ENCODE data around the gene OLFM1. TPM values are rescaled to one million over a fixed set of nuclear protein-coding genes. Genes with fewer than 3 reads are reported as not detected.
"Not testable (repeated sequence)": the region's sequence is repeated elsewhere in the genome, so short reads cannot be mapped to it uniquely, and the experiment has no call there.

The OLFM1 gene
- total RNA-seq, 1 donor from 2014 or later: 40.7 TPM

DNA sequence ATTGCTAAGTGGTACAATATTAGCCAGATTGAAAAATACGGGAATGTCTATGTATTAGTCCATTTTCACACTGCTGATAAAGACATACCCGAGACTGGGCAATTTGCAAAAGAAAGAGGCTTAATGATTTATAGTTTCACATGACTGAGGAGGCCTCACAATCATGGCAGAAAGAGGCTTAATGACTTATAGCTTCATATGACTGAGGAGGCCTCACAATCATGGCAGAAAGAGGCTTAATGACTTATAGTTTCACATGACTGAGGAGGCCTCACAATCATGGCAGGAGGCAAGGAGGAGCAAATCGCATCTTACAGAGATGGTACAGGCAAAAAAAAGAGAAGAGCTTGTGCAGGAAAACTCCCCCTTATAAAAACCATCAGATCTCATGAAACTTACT is 32.3 kb upstream of the OLFM1 start:
- ATAC-seq (no peak), DNase-seq (ENCODE audit: low spot score) (no peak)
- intact Hi-C loops (cut with DNase I): no loop called here

DNA sequence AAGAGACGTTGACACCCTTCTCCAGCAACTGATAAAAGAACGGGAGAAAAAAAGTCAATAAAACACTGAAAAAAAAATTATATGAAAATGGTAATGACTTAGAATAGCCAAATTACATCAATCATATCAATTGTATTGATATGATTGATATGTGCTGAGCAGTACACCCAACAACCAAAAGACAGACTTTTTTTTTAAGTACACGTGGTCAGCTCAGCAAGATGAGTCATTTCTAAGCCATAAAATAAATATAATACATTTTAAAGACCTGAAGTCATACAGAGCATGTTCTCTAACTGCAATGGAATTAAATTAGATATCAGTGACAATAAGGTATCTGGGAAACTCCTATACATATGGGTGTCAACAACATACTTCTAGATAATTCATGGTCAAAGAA is 30.9 kb upstream of the OLFM1 start:
- intact Hi-C loops (cut with DNase I): no loop called here
- no peak for ATAC-seq

DNA sequence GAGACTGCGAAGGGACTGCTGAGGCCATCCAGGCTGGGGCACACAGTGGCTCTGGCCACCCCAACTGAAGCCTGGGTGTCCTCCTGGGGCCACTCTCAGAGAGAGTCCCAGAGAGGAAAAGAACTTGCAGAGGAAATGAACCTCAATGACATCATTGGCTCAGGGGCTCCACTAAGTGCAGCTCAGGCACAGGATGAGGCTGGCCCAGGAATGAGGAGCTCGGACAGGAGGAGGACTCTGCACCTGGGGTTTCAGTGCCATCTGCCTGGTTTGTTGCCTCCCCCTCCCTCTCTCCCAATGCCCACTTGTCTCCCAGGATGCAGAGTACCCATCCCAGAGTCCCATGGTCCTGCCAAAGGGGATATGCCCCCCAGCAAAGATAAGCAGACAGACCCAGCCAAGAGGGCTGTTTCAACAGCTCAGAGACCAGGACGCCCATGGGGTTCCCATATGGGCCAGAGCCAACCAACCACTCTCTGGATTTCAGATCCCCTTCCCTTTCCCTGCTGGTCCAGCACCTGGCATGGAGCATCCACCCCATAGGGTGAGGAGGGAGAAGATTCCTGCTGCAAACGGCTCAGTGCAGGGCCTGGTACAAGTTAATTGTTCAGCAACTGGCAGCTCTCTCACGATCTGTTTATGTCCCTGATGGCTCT is 26.9 kb upstream of the OLFM1 start:
- intact Hi-C loops (cut with DNase I): no loop called here
- DNase-seq (ENCODE audit: low spot score): peak; percentile 42
- ATAC-seq: no peak

More for the DNA sequence above, 30.9 kb upstream of the OLFM1 start:
- no peak for DNase-seq (ENCODE audit: low spot score)

GRCh38 chr9:135061441-135061840 is 26.0 kb upstream of the OLFM1 start:
- intact Hi-C loops (cut with DNase I): no loop called here
- DNase-seq (ENCODE audit: low spot score) (peak; percentile 27), ATAC-seq (no peak)

DNA sequence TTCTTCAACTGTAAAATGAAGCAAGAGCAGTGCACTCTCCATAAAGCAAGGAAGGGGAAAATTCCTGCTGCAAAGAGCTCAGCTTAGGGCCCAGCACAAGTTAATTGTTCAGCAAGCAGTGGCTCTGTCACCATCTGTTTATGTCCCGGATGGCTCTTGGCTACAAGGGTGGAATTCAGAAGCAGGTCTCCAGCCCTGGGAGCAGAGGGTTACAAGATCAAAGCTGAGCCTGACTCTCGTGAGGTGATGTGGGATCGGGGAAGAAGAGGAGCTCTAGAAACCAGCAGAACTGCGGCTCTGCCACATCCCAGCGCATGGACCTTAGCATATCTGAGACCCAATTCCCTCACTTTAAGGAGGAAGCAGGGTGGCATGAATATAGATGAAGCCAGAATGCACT is 25.2 kb upstream of the OLFM1 start:
- intact Hi-C loops (cut with DNase I): no loop called here
- DNase-seq (ENCODE audit: low spot score) (no peak), ATAC-seq (no peak)

DNA sequence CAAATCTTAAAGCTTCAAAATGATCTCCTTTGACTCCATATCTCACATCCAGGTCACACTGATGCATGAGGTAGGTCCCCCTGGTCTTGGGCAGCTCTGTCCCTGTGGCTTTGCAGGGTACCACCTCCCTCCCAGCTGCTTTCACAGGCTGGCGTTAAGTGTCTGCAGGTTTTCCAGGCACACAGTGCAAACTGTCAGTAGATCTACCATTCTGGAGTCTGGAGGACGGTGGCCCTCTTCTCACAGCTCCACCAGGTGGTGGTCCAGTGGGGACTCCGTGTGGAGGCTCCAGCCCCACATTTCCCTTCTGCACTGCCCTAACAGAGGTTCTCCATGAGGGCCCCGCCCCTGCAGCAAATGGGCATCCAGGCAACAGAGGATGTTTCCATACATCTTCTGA is 24.0 kb upstream of the OLFM1 start:
- intact Hi-C loops (cut with DNase I); DNase-seq (ENCODE audit: low spot score); ATAC-seq: not testable (repeated sequence)

DNA sequence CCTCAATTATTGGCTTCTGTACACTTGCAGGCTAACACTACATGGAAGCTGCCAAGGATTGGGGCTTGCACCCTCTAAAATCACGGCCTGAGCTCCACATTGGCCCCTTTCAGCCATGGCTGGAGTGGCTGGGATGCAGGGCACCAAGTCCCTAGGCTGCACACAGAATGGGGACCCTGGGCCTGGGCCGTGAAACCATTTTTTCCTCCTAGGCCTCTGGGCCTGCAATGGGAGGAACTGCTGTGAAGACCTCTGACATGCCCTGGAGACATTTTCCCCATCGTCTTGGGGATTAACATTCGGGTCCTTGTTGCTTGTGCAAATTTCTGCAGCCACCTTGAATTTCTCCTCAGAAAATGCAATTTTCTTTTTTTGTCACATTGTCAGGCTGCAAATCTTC is 23.6 kb upstream of the OLFM1 start:
- DNase-seq (ENCODE audit: low spot score); ATAC-seq; intact Hi-C loops (cut with DNase I): not testable (repeated sequence)

GRCh38 chr9:135065151-135065550 is 22.3 kb upstream of the OLFM1 start:
- DNase-seq (ENCODE audit: low spot score): peak; percentile 34
- no peak for ATAC-seq
- intact Hi-C loops (cut with DNase I): no loop called here

- no peak for ATAC-seq
- intact Hi-C loops (cut with DNase I): no loop called here
- no peak for DNase-seq (ENCODE audit: low spot score)
Measured at GRCh38 chr9:135065804-135066203, 21.7 kb upstream of the OLFM1 start.

DNA sequence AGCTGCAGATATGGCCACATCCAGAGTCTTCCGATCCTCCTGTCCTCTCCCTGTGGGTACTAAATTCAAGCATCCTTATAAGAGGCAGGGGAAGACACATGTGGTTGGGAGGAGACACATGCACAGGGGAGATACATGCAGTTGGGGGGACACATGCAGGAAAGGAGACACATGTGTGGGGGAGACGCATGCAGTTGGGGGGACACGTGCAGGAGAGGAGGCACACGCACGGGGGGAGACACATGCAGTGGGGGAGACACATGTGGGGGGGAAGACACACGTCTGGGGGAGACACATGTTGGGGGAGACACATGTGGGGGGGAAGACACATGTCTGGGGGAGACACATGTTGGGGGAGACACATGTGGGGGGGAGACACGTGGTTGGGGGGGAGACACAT is 21.2 kb upstream of the OLFM1 start:
- no peak for ATAC-seq
- intact Hi-C loops (cut with DNase I): no loop called here
- DNase-seq (ENCODE audit: low spot score): no peak

DNA sequence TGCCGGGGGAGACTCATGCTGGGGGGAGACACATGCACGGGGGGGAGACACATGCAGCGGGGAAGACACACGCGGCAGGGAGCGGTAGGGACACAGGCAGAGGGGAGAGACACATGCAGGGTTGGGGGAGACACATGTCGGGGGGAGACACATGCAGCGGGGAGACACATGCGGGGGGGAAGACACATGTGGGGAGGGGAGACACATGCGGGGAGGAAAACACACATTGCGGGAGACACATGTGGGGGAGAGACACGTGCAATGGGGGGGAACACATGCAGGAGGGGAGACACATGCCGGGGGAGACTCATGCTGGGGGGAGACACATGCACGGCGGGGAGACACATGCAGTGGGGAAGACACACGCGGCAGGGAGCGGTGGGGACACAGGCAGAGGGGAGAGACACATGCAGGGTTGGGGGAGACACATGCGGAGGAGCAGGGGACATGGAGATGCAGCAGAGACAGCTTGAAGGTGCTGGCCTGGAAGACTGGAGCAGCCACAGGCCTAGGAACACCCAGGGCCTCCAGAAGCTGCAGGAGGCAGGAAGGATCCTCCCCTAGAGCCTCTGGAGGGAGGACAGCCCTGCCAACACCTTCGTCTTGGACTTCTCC is 20.3 kb upstream of the OLFM1 start:
- no peak for ATAC-seq
- intact Hi-C loops (cut with DNase I): no loop called here
- DNase-seq (ENCODE audit: low spot score): peak; percentile 28

DNA sequence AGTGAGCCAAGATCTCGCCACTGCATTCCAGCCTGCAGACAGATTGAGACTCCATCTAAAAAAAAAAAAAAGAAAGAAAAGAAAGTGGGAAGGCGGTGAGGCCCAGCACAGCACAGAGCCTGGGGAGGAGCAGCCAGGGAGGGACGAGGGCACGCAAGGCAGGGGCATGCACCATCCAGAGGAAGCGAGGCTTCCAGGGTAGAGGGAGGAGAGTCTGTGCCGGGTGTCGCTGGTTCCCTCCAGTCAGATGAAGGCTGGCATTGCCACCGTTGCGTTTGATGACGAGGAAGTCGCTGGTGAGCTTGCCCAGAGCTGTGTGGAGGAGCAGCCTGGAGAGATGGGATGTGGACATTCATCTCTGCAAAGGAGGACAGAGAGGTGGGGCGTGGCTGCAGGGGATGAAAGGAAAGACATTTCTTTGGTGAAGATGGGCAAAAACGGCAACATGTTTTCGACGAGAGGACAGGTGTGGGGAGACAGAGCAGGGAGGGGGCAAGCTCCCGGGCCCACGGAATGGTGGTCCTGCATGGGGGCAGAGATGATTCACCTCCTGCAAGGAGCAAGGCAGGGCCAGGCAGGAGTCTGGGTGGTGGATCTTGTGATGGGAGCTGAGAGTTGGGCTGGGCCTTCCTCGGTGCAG is 18.6 kb upstream of the OLFM1 start:
- intact Hi-C loops (cut with DNase I): no loop called here
- DNase-seq (ENCODE audit: low spot score): peak; percentile 39
- no peak for ATAC-seq

- intact Hi-C loops (cut with DNase I): no loop called here
- peak; percentile 42 for DNase-seq (ENCODE audit: low spot score)
- ATAC-seq: no peak
Measured at GRCh38 chr9:135069558-135070197, 17.8 kb upstream of the OLFM1 start.

DNA sequence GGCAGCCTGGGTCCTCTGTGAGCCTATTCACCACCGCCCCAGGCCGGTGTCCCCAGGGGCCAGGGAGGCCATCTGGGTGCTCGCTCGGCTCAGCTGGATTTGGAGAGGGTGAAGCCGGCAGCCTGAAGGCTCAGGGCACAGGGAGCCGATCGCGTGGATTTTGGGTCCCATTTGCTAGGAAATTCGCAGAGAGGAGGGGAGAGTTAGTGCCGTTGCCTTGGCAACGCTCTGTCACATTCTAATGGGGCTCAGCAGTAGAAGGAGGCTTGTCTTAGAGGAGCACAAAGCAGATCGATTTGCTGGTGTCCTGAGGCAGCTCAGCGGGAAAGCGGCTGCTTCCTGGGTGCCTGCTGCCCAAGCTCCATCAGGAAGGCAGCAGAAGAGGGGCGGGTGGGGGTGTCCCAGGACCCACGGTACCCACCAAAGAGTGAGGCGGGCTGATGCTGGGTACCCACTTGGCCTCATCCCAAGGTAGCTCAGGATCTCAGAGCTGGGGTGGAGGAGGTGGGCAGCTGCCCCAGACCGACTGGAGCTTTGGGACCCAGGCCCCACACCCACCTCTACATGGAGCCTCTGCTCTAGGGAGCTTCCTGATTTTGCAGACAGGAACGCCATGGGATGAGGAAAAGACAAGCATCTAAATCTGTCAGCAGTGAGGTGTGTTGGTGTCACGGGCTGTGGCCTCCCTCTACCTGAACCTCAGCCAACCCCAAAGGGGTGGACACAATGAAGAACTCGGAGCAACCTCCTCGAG is 17.1 kb upstream of the OLFM1 start:
- DNase-seq (ENCODE audit: low spot score): peak; percentile 38
- intact Hi-C loops (cut with DNase I): no loop called here
- no peak for ATAC-seq

- ATAC-seq: no peak
- peak; percentile 28 for DNase-seq (ENCODE audit: low spot score)
- intact Hi-C loops (cut with DNase I): no loop called here
Measured at GRCh38 chr9:135070964-135071735, 16.3 kb upstream of the OLFM1 start.

DNA sequence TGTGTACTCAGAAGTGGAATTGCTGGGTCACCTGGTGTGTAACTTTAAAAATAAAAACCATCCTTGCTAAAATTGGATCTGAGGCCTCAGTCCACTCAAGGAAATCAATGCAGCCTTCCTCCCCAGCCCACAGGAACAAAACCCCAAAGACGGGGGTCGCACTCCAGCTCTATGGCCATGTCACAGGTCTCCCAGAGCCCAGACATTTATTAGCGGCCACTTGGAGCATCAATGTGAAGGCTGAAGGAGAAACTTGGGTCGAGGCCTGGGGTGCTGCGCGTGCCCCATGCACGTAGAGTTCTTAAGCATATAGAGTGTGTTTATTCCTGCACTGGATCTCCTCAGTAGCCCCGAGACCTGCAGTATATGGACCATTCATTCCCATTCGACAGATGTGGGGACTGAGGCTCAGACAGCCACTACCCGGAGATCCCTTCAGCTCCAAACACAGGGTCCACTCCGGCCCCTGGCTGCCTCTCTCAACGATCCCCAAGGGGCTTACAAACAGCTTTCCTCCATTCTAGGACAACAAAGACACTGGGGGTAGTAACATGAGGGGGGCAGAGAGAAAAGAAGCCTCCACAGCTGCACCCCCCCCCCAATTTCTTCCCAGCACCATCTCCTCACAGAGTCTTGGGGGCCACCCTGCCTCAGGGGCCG is 14.3 kb upstream of the OLFM1 start:
- ATAC-seq (no peak), DNase-seq (ENCODE audit: low spot score) (peak; percentile 32)
- intact Hi-C loops (cut with DNase I): no loop called here

DNA sequence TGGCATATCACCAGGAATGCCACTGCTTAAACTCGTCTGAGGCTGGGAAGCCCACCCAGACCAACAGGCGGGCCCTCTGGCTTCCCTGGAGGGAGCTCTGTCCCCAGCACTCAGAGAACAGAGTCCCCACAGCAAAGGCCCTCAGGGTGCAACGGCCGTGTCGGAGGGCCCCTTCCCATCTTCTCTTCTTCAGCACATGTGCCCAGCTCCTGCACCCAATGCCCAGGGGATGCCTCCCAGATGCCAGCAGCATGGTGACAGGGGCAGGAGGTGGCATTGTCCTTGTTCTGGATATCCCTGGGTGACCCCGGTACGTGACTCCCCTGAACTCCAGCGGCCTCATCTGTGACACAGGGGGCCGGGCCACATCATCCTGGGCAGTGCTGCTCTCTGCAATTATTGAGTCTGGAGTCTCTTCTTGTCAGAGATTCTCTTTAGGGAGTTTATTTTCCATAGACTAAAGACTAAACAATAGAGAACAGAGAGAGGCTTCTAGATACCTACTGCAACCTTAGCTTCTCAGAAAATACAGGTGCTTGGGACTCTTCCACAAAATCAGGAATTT is 13.6 kb upstream of the OLFM1 start:
- intact Hi-C loops (cut with DNase I): no loop called here
- no peak for ATAC-seq
- peak; percentile 34 for DNase-seq (ENCODE audit: low spot score)
